GM19328 (cell line): ENCODE data around the gene GLYR1.

ENCODE experiments used
- ATAC-seq: cut with Tn5 transposase; IDR thresholded peaks from one replicate; pipeline ENCODE4 v1.9.1; 2021; ENCODE audit warnings: mild to moderate bottlenecking, moderate library complexity; ENCODE audit not compliant: unreplicated experiment

Gene GLYR1

DNA sequence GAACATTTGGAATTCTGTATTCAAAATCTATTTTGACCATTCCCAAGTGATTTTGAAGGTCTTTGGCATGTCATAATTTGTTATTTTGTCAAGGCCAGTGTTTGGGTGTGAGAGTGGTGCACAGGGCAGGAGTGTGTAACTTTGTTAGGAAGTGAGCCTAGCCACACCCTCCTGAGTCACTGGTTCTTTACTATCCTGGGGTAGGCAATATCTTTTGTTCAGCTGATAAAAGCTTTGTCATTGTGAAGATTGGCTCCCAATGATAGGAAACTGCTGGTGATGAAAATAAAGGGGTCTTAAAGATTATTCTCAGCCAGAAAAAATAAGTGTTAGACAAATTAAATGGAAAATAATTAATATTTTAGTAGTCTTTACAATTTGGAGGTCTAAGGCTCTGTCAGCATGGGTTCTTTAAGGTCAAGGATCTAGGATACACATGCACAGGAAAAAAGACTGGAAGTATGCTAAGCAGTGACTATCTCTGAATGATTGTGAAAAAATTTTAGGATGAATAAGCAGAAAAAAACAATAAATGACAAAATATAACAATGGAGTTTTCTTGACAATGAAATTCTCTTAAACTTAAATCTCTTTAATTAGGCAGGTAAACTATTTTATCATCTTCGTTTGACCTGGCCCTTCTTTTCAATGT is 5.3 kb upstream of the GLYR1 start:
- no peak for ATAC-seq

- ATAC-seq: no peak
These were observed 3.1 kb upstream of the GLYR1 start for GRCh38 chr16:4850211-4850610.

DNA sequence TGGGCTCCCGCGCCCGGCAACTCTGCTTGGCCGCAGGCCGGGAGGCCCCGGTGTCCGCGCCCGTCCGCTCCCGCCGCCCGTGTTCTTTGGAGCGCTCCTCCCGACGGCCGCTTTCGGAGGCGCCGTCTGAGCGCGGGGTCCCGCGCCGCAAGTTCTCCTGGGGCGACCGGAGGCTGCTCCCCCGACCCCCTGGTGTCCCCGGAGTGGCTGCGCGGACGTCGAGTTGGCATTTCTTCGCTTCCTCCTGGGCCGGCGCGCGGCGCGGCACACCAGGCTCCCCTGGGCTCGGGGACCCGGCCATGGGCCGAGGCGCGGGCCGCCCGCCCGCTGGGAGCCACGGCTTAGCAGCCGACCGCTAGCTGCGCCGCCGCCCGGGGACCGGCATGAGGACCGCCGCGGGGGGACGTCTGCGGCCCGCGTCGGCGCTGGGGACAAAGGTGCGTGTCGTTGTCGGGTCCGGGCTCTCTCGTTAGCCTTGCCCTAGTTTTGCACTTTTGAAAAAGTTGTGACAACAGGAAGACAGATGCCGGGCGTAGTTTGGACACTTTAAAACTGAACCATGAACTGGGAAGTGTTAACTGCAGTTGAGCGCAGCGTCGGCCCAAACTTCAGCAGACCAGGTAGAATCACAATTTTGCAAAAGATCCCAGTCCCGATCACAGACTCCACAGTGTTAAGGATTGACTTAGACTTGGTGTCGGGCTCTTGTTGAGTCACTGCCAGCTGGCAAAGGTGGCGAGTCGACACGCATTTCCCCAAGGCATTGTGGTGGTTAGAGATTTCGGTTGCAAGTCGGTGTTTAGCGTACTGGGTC is 893 bp upstream of the GLYR1 start:
- no peak for ATAC-seq

DNA sequence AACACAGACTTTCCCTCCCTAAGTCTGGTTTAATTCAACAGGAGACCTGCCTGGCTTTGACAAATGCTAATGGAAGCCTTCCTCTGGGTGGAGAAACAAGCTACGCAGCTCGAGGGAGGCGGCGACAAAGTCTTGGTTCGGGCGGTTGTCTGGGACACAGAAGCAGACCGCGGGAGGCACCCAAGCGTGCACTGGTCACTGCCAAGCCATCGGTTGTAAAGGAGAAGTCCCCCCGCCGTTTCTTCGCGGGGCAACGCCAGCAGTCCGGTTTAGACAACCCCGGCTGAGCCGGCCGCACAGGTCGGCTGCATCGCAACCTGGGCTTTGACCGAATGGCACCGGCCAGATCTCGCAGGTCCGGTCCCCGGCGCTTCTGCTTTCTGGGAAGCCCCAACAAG is 586 bp downstream of the GLYR1 start:
- ATAC-seq: no peak

DNA sequence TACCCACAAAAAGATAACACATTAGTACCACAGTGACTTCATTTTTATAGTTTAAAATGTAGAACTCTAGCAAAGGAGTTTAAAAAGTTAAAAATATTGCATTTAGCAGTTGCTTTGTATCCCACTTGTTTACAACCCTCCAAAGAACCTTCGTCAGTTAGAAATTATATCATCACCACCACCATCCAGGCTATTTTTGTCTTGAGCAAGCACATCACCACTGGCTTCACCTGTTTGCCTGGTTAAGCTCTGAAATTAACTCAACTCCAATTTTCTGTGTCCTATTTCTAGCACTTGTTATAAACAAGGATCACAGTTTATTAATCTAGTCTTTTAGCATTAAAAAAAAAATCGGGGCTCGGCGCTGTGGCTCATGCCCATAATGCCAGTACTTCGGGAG is 6.1 kb downstream of the GLYR1 start:
- no peak for ATAC-seq

GRCh38 chr16:4839942-4840341 is 7.1 kb downstream of the GLYR1 start:
- ATAC-seq: no peak

DNA sequence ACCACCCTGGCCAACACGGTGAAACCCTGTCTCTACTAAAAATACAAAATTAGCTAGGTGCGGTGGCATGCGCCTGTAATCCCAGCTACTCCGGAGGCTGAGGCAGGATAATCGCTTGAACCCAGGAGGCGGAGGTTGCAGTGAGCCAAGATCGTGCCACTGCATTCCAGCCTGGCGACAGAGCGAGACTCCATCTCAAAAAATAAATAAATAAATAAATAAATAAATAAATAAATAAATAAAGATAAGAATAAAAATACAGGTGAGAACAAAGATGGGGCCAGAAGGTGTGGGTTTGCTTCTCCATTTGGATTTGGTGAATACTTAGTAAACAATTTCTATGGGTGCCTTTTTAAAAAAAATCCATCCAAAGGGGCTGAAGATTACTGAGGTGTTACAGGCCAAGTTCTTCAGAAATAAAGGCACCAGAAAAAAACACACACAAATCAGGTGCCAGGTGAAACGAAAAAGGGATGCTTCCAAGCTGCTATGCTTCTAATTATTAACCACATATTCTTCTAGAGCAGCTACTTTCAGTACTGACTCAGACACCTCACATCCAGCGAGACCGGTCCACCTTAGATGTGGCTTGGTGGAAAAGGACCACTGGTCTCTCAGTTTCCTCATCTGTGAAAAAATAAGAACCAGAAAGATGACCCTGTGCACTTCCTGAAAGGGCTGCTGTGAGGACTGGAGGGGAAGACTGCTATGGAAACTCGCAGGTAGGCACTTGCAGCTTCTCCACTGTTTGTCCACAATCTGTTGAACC is 9.2 kb downstream of the GLYR1 start:
- ATAC-seq: no peak

DNA sequence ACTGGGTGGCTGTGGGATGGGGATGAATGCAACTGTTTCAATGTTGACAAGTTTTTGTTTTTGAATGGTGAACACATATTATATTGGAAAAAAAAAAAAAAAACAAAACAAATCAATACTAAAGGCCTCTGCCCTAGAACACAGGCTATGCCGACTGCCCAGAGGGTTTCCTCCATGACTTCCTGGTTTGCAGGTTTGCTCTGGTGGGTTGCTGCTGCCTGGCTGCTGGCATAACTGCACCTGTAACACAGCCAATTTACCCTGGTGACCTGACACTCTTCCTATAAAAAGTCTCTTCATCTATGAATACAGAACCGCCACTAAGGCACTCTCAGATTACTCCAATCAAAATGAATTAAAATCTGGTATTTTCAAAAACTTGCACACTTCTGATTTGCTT is 10.4 kb downstream of the GLYR1 start:
- no peak for ATAC-seq

DNA sequence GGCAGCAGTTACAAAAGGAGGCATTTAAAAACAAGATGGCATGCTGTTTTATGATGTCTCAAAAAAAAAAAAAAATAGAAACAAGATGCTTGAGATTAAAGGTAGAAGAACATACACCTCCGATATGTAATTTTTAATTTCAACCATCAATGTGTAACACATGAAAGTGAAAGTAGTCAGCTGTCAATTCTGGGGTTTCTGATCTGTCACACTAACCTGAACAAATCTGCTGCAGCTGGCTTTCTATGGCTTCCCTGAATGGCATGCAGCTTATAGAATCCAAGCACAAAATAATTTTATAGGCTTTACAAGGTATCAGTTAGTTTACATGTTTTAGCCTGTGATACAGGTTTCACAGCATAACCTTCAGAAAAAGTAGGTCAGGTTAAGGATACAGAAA is 13.5 kb downstream of the GLYR1 start:
- no peak for ATAC-seq

DNA sequence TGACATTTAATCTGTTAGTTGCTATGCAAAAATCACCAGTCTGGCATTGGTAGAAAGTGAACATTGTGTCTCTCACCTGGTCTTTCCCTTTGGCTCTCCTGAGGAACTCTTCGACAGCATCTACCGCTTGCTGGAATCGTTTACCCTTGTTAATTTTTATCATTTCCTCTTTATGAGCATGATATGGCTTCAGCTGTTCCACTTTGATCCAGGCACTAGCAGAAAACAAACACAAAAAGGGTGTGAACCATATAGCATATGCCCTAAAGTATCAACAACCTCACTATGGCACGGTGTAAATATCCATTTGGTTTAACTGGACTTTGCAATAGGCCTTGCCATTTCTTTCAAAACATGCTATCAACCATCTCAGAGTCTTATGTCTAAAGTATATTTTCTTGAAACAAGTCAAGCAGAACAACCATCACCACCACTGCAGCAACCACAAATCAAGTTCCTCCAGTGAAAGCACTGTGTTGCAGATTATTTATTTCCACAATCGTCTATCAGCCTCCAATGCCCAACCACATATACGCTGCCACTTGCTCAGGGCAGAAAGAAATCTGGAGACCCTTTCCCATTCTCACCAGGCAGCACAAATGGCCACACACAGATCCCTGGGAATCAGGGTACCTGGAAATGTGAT is 14.3 kb downstream of the GLYR1 start:
- no peak for ATAC-seq

GRCh38 chr16:4831616-4832015 is 15.5 kb downstream of the GLYR1 start:
- ATAC-seq: no peak

DNA sequence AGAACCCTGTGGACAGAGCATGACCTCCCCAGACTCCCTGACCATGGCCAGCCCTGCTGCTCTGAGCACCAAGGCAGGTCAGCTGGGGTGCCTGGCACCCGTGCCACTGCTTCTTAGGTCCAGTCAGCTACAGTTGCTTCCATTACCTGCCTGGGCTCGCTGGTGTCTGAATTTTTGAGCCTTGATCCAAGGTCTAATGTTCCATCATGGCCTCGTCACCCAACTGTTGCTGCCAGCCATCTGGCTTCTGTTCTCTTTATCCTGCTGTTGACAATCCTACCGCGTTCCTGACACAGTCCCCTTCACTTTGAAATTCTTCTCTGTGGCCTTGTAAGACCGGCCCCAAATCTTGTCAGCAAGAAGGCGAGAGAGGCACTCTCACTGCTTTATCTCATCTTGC is 16.7 kb downstream of the GLYR1 start:
- no peak for ATAC-seq

DNA sequence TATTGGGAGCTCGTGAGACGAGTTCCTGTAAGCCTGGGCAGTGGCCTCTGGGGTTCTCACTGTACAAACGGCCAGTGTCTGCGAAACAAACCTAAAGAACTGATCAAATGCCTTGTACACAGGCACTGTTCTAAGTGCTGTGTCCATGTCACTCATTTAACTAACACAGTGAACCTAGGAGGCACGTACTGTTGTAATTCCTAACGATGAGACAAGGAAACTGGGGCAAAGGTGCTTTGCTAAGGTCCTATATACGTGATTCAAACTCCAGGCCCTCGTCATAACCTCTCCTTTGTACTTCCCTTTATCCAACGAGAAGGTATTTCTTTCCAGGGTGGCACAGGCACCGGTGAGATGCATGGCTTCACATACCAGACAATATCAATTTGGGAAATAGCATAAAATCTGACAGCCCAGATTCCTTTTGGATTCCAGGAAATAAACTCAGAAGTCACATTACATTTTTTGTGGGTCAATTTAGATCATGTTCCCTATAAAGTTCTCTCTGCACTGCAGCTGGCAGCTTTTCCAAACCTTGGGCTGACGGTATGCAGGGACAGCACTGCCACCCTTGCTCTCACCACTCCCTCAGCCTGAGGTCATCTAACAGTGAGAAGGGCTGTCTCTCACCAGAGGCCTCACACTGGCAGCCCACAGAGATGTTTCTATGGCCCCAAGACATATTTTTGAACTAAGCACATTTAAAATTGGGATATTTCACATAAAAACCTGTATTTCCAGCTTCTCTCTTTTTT is 18.3 kb downstream of the GLYR1 start:
- ATAC-seq: no peak

DNA sequence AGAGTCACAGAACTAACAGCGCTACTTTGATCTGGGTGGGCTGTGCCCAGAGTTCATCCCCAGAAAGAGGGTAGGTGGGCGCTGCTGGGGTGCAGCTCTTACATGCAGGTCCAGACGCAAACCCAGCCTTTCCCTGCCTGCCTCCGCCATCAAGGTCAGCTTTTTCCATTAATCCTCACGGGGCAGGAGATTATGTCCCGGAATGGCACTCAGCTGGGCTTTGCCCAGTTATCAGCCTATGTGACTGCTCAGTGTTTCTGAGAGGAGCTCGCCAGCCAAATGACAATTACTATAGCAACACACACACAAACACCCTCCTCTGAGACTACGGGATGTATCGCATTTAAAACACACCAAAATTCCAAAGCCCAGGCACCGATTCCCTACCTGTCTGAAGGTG is 20.1 kb downstream of the GLYR1 start:
- ATAC-seq: no peak

GRCh38 chr16:4826526-4826925 is 20.6 kb downstream of the GLYR1 start:
- ATAC-seq: no peak

DNA sequence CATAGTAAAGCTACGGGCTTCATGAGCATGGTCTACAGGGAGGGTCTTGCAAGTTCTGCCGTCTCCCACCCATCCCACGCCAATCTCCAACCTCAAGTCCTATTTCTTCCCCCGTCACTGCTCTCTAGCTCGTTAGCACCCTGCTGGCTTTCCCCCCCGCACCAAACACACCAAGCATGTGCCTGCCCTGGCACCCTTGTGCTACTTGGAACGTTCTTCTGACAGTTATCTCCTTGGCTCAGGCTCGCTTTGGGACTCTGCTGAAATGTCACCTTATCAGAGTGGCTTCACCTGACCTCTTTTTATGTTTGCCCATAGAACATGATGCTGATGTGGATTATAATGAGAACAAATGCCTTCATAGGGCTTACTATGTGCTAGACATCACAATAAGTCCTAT is 21.9 kb downstream of the GLYR1 start:
- ATAC-seq: no peak

GRCh38 chr16:4820652-4821051 is 26.4 kb downstream of the GLYR1 start:
- ATAC-seq: no peak

GRCh38 chr16:4814542-4815173 is 32.4 kb downstream of the GLYR1 start:
- no peak for ATAC-seq

GRCh38 chr16:4814046-4814445 is 33.0 kb downstream of the GLYR1 start:
- ATAC-seq: no peak
